IMR-90 (cell line): ENCODE data around the gene KDELR1. TPM values are rescaled to one million over a fixed set of nuclear protein-coding genes. Genes with fewer than 3 reads are reported as not detected.

Experiments
- ATAC-seq: fragments of 200-7000 bp; cut with Tn5 transposase; 2 replicates; pipeline ENCODE4 v1.9.1; 2020; ENCODE audit warnings: low read depth, mild to moderate bottlenecking, moderate library complexity
- BruUV-seq: library from RNA; stranded (reverse); fragments of 400-500 nt; replicated peaks from 2 replicates; lab custom pipeline; 2021; lab: Mats Ljungman, UMichigan
- CTCF ChIA-PET: fragments of 300-600 bp; formaldehyde crosslinking; extraction: SDS; loops from one replicate; lab custom pipeline; 2021; ENCODE audit warnings: antibody characterized with exemption; lab: Yijun Ruan, JAX
- POLR2A ChIA-PET: fragments of 300-600 bp; sonication (Branson Sonifier 250); formaldehyde crosslinking; loops from one replicate; lab custom pipeline; 2022; ENCODE audit warnings: antibody characterized with exemption; ENCODE audit not compliant: unreplicated experiment; lab: Charles Lee
- DNase-seq: peaks from one replicate; pipeline ENCODE4 v3.0.0; 2013
- H2AFZ ChIP-seq: replicated peaks from 2 replicates; pipeline ENCODE3; 2013; ENCODE audit warnings: low read length, mild to moderate bottlenecking; ENCODE audit not compliant: poor library complexity
- H2AK5ac ChIP-seq: 2 replicates; pipeline ENCODE4 v1.6.1; 2013; ENCODE audit warnings: low read depth, low read length, inconsistent platforms
- H2AK9ac ChIP-seq: replicated peaks from 2 replicates; pipeline ENCODE3; 2013; ENCODE audit warnings: mild to moderate bottlenecking, low read depth, low read length, moderate library complexity; ENCODE audit not compliant: poor library complexity
- H2BK120ac ChIP-seq: 2 replicates; pipeline ENCODE4 v1.6.1; 2013; ENCODE audit warnings: low read depth, low read length, inconsistent platforms
- H2BK15ac ChIP-seq: 3 replicates; pipeline ENCODE4 v1.6.1; 2013; ENCODE audit warnings: low read depth, low read length, inconsistent platforms
- H2BK20ac ChIP-seq: 2 replicates; pipeline ENCODE4 v1.6.1; 2013; ENCODE audit warnings: low read depth, mild to moderate bottlenecking, inconsistent platforms, low read length, moderate library complexity
- H2BK5ac ChIP-seq: 2 replicates; pipeline ENCODE4 v1.6.1; 2013; ENCODE audit warnings: mild to moderate bottlenecking, low read depth, low read length, inconsistent platforms; ENCODE audit not compliant: poor library complexity, severe bottlenecking
- H3K14ac ChIP-seq: replicated peaks from 2 replicates; pipeline ENCODE4 v1.6.1; 2013; ENCODE audit warnings: low read depth, low read length, inconsistent platforms
- H3K18ac ChIP-seq: 2 replicates; pipeline ENCODE4 v1.6.1; 2013; ENCODE audit warnings: low read depth, low read length, control low read depth
- H3K23ac ChIP-seq: 2 replicates; pipeline ENCODE4 v1.6.1; 2013; ENCODE audit warnings: low read depth, low read length, inconsistent platforms
- H3K27ac ChIP-seq: 2 replicates; pipeline ENCODE4 v1.5.1; 2013; ENCODE audit warnings: mild to moderate bottlenecking, control low read depth, low read length; ENCODE audit not compliant: insufficient read depth
- H3K27me3 ChIP-seq: 2 replicates; pipeline ENCODE4 v1.6.1; 2013; ENCODE audit warnings: low read length; ENCODE audit not compliant: control insufficient read depth, insufficient read depth
- H3K36me3 ChIP-seq: 2 replicates; pipeline ENCODE4 v1.6.1; 2013; ENCODE audit warnings: low read length, mixed read lengths; ENCODE audit not compliant: control insufficient read depth, insufficient read depth
- H3K4ac ChIP-seq: 2 replicates; pipeline ENCODE4 v1.6.1; 2013; ENCODE audit warnings: low read depth, low read length, inconsistent platforms
- H3K4me1 ChIP-seq: 2 replicates; pipeline ENCODE4 v1.6.1; 2013; ENCODE audit warnings: low read length, mixed read lengths; ENCODE audit not compliant: control insufficient read depth, insufficient read depth
- H3K4me2 ChIP-seq: 2 replicates; pipeline ENCODE4 v1.6.1; 2013; ENCODE audit warnings: low read depth, mild to moderate bottlenecking, control low read depth, low read length, moderate library complexity
- H3K4me3 ChIP-seq: 2 replicates; pipeline ENCODE4 v1.5.1; 2013; ENCODE audit warnings: low read depth, mild to moderate bottlenecking, control low read depth, low read length, moderate library complexity; ENCODE audit not compliant: insufficient read depth
- H3K56ac ChIP-seq: 2 replicates; pipeline ENCODE4 v1.6.1; 2013; ENCODE audit warnings: low read length, inconsistent platforms; ENCODE audit not compliant: insufficient read depth; ENCODE audit errors: extremely low read depth
- H3K79me1 ChIP-seq, 2 experiments: 2 replicates each; pipeline ENCODE4 v1.6.1; 2013; ENCODE audit warnings: low read length in 2 of 2, inconsistent platforms in 1 of 2, low read depth in 1 of 2
- H3K9ac ChIP-seq: 2 replicates; pipeline ENCODE4 v1.6.1; 2013; ENCODE audit warnings: low read depth, low read length, control low read depth
- H3K9me1 ChIP-seq: 2 replicates; pipeline ENCODE4 v1.6.1; 2013; ENCODE audit warnings: low read length, inconsistent platforms; ENCODE audit not compliant: insufficient read depth
- H3K9me3 ChIP-seq: 2 replicates; pipeline ENCODE4 v1.6.1; 2013; ENCODE audit warnings: low read length; ENCODE audit not compliant: control insufficient read depth, insufficient read depth
- H4K20me1 ChIP-seq: 2 replicates; pipeline ENCODE4 v1.6.1; 2013; ENCODE audit warnings: low read length, inconsistent platforms; ENCODE audit not compliant: insufficient read depth
- H4K5ac ChIP-seq: 2 replicates; pipeline ENCODE4 v1.6.1; 2013; ENCODE audit warnings: mild to moderate bottlenecking, low read depth, low read length, control low read depth
- H4K8ac ChIP-seq, 2 experiments: 2 replicates each; pipeline ENCODE4 v1.6.1; 2013; ENCODE audit warnings: low read depth in 2 of 2, low read length in 2 of 2, control low read depth in 1 of 2, inconsistent platforms in 1 of 2
- H4K91ac ChIP-seq: 2 replicates; pipeline ENCODE4 v1.6.1; 2013; ENCODE audit warnings: low read depth, low read length, inconsistent platforms; ENCODE audit not compliant: insufficient read depth
- CTCF ChIP-seq: conservative IDR thresholded peaks from 2 replicates; pipeline ENCODE4 v1.5.1; 2012; ENCODE audit warnings: mild to moderate bottlenecking, low read depth, low read length, improper control_type of control experiment
- FOS ChIP-seq: fragments of 150-350 bp; IDR thresholded peaks from 2 replicates; pipeline ENCODE4 v1.6.1; 2016; ENCODE audit warnings: low read depth, low read length
- MXI1 ChIP-seq: IDR thresholded peaks from 2 replicates; pipeline ENCODE4 v1.6.1; 2012; ENCODE audit warnings: low read depth, mild to moderate bottlenecking, low read length, moderate library complexity, borderline replicate concordance
- SMC3 ChIP-seq: fragments of 150-350 bp; IDR thresholded peaks from 2 replicates; pipeline ENCODE4 v1.6.1; 2016; ENCODE audit warnings: low read depth, mild to moderate bottlenecking, antibody characterized with exemption, low read length, moderate library complexity
- WGBS, 2 experiments: methylation state at CpG; one replicate each; pipeline versions ENCODE4 v1.1.5 to v1.1.7; 2013; ENCODE audit warnings: missing lambda C conversion rate in 2 of 2; ENCODE audit not compliant: insufficient read length in 1 of 2; ENCODE audit errors: extremely low coverage in 2 of 2; 5-methylcytosine and 5-hydroxymethylcytosine counted together
- dilution Hi-C: fragments of 300-500 bp; cut with HindIII; formaldehyde crosslinking; loops from one replicate; pipeline ENCODE4 v1.14.3; 2018; ENCODE audit warnings: low sequenced_read_pairs; ENCODE audit not compliant: unreplicated experiment
- in situ Hi-C: fragments of 300-500 bp; cut with MboI; formaldehyde crosslinking; loops from 3 replicates; pipeline ENCODE4 v1.14.3; 2019; ENCODE audit warnings: low sequenced_read_pairs, inconsistent platforms, mixed read lengths
- intact Hi-C: fragments of 100-400 bp; cut with micrococcal nuclease; formaldehyde crosslinking; loops from 2 replicates; pipeline ENCODE4 v1.10.0; 2022
- polyA plus RNA-seq, 3 experiments: library from polyadenylated mRNA; depleted of rRNA; stranded (reverse); fragments of >200 nt; gene quantifications; 2 replicates each; pipeline ENCODE4 v1.2.3, GENCODE V29; 2012; ENCODE audit warnings: low replicate concordance in 1 of 3
- total RNA-seq: library from RNA; depleted of rRNA; stranded (reverse); fragments of >200 nt; gene quantifications from 2 replicates; pipeline ENCODE4 v1.2.3, GENCODE V29; 2012

Gene KDELR1
- total and polyA plus RNA-seq, 2 of the 4 experiments (the other 2 are of a cell fraction) = 58.8 to 180 TPM

GRCh38 chr19:48342414-48342738 lies 49.0 kb downstream of the KDELR1 start:
- Histone ChIP-seq H2AK5ac (no peak overlapping the region), H3K9ac (no peak overlapping the region), H2AFZ (no peak overlapping the region), H4K20me1 (no peaks in the 10 kb centered on the region), H2BK15ac (no peak overlapping the region), H3K9me3 (no peaks in the 10 kb centered on the region), H3K23ac (no peak overlapping the region), H3K14ac (no peak overlapping the region), H3K27ac (no peak overlapping the region), H2BK20ac (no peak overlapping the region), H3K27me3 (no peaks in the 10 kb centered on the region), H2BK120ac (no peak overlapping the region), H3K18ac (no peak overlapping the region), H3K36me3 (no peaks in the 10 kb centered on the region), H3K4me2 (no peak overlapping the region), H4K5ac (no peak overlapping the region), H4K8ac (no peak overlapping the region), H3K9me1 (peaks cover 6% of the 10 kb centered on the region; the same call in 1 of the 2 replicates), H3K4me1 (no peaks in the 10 kb centered on the region), H2BK5ac (no peak overlapping the region), H4K91ac (no peak overlapping the region), H3K4me3 (no peak overlapping the region), H2AK9ac (peak overlapping the region; percentile 65), H3K56ac (no peak overlapping the region), H3K4ac (no peak overlapping the region), H3K79me1 (no peaks in the 10 kb centered on the region)
- no TSS peak for BruUV-seq
- POLR2A ChIA-PET = no interaction called here
- TF ChIP-seq FOS (no peak), CTCF (no peak), SMC3 (no peak), MXI1 (no peak)
- no peak for DNase-seq
- WGBS, 2 experiments = 93% methylated on average over 18 of the region's 20 CpGs; no CpG with 5 or more reads in 1 of the 2 experiments
- ATAC-seq = no peak
- dilution Hi-C loops = no loop called here
- CTCF ChIA-PET = no interaction called here
- in situ Hi-C loops = no loop called here
- intact Hi-C loops = no loop called here
